NCI-H774 (cell line): ENCODE results near the gene SAP25.
"Not testable (repeated sequence)": the region's sequence is repeated elsewhere in the genome, so short reads cannot be mapped to it uniquely, and the experiment has no call there.

Experiments
- DNase-seq: peaks from one replicate; lab custom pipeline; 2025; lab: John Stamatoyannopoulos, UW

SAP25 gene

DNA sequence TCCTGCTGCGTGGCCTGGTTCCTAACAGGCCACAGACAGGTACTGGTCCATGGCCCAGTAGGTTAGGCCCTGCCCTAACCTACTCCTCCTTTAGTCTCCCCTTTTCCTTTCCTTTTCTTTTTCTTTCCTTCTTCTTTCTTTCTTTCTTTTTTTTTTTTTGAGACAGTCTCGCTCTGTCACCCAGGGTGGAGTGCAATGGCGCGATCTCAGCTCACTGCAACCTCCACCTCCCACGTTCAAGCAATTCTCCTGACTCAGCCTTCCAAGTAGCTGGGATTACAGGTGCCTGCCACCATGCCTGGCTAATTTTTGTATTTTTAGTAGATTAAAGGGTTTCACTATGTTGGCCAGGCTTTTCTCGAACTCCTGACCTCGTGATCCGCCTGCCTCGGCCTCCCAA, 37.7 kb downstream of the SAP25 start:
- not testable (repeated sequence) for DNase-seq

- DNase-seq, result no peak
Measured at GRCh38 chr7:100532165-100533022, 41.3 kb downstream of the SAP25 start.

GRCh38 chr7:100528108-100528866, 45.4 kb downstream of the SAP25 start:
- DNase-seq, result not testable (repeated sequence)

DNA sequence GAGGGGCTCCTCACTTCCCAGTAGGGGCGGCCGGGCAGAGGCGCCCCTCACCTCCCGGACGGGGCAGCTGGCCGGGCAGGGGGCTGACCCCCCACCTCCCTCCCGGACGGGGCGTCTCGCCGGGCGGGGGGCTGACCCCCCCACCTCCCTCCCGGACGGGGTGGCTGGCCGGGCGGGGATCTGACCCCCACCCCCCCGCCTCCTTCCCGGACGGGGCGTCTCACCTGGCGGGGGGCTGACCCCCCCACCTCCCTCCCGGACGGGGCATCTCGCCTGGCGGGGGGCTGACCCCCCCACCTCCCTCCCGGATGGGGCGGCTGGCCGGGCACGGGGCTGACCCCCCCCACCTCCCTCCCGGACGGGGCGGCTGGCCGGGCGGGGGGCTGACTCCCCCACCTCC, 50.5 kb downstream of the SAP25 start:
- not testable (repeated sequence) for DNase-seq
